Fibroblast of skin of left quadriceps (primary cell): Measurements from ENCODE around the gene FCN1.

ENCODE experiments used
- DNase-seq, 2 experiments: peaks; one replicate each; pipeline ENCODE4 v3.0.0-alpha.2; 2013; ENCODE audit warnings: low read depth in 2 of 2

The FCN1 gene

DNA sequence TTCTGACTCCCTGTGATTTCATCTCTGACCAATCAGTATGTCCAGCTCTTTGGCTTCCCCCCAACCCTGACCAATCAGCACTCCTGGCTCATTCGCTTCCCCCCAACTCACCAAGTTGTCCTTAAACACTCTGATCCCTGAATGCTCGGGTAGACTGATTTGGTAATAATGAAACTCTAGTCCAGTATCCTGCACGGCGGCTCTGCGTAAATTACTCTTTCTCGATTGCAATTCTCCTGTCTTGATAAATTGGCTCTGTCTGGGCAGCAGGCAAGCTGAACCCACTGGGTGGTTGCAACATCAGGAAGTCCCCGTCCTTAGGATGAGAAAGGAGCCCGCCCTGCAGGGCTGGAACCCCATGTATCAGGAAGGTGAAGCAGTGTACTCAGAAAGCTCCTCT is 26.7 kb downstream of the FCN1 start:
- DNase-seq = no peak

DNA sequence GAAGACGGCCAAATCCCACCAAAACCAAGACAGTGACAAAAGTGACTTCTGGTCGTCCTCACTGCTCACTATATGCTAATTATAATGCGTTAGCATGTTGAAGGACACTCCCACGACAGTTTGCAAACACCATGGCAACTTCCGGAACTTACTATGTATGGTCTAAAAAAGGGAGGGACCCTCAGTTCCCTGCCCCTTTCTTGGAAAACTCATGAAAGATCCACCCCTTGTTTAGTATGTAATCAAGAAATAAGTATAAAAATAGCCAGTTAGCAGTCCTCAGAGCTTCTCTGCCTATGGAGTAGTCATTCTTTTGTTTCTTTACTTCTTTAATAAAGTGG is 27.6 kb downstream of the FCN1 start:
- DNase-seq = no peak

DNA sequence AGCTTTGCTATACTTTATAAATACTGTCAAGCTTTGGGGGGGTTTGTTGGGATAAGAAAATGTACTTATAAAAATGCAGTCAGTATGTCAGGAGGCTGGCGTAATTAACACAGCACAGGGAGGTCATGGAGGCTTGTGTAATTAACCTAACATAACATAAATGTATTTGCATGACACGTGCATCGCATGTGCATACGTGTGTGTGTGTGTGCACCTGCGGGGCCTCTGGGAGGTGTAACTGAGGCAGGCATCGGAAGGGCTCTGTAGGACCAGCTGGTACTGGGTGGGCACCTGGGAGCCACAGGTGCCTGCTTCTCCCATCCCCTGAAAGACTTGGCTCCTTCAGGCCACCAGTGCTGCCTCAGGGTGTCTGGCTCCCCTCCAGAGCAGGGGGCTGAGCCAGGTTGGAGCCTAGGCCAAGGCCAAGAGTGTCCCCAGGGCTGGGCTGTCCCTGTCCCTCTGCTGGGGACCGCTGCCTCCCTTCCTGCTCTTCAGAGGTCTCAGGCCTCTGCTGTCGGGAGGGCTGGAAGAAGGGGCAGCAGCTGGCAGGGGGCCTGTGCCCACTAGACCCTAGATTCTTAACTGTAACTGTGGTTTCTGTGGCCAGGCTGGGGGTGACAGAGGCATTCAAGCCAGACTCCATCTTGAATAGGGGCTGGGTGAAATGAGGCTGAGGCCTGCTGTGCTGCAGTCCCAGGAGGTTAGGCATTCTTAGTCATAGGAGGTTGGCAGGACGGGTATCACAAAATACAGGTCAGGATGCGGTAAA is 28.1 kb downstream of the FCN1 start:
- no peak for DNase-seq

DNA sequence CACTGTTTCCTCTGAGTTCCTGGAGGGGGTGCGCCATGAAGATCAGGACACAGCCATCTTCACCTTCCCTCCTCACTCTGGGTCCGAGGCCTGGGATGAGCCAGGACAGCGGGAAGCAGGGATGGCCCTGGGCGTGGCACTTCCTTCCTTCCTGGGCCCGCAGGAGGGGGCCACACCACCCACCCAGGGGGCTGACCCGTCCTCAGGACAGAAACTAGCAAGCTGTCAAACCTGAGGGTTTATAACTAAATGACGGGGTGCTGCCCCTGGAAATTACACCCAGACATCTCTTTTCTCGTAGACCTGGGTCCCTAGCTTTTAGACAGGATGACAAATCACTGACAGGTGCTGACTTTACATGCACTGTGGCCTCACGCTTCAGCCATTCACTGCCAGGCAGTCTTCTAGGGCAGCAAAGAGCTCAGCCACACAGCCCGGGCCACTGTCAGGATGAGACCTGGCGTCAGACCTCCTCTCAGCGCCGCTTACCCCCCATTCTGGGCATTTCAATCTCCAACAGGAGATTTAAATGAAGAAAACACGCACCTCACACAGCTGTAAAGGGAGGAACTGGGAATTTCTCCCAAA is 29.0 kb downstream of the FCN1 start:
- DNase-seq = no peak

DNA sequence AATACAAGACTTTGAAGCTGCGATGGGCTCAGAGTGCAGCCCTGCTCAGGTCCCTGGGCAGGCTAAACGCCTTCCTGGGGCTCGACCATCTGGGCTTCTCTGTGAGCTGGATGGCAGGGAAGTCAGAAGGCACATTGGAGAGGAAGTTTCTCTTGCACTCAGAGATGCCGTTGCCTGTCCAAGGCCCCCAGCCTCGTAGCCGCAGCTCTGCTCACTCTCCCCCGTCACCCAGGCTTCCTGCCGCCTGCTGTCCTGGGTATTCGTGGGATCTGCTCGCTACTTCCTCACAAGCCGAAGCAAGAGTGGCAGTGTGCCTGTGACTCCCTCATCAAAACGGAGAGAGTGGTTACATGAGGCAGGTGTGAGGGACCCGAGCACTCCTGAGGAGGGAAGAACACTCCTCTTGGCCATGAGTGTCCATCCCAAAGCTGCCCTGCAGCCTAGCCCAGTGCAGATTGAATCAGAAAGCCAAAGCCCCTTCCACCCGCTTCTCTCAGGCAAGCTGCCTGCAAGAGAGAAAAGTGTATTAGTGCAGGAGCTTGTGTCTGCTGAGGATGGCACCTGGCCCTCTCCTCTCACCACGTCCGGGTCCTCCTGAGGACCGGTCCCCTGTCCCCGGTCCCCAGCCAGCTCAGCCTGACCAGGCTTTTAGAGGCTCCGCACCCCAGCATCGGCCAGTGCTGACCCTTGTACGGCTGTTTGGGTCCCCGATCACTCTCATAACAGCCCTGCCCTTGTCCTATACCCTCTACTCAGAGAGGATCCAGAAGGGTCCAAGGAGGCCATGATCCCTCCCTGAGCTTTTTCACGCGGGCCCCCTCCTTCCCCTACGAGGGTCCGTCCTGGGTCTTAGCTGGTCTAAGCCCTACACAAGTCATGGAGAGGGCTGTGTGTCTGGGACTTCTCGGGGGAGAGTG is 29.8 kb downstream of the FCN1 start:
- no peak for DNase-seq

DNA sequence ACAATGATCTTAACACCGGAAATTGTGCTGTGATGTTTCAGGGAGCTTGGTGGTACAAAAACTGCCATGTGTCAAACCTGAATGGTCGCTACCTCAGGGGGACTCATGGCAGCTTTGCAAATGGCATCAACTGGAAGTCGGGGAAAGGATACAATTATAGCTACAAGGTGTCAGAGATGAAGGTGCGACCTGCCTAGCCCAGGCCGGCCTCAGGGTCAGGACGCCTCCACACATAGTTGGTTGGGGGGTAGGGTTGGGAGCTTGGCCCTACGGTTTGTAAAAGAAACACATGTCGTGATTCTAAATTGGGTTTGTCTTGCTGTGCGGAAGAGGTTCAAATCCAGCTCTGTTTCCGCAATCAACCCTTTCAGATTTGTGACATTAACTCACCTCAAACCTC is 30.5 kb downstream of the FCN1 start:
- DNase-seq = no peak

DNA sequence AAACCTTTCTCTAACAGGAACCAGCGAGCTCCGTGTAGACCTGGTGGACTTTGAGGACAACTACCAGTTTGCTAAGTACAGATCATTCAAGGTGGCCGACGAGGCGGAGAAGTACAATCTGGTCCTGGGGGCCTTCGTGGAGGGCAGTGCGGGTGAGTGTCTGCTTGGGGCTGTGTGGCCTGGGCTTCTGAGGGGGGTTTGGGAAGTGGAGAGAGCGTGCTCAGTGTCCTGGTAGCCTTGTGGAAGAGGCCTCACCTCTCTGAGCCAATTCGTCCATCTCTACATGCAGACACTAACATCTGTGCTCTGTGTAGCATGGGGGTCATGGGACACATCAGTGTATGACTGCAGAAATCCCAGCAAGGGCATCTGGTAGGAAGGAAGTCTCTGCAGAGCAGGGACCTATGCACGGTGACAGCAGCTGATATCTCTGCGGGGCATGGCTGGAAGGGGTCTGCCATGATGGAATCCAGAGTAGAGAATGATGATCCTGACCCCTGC is 31.2 kb downstream of the FCN1 start:
- DNase-seq = no peak

DNA sequence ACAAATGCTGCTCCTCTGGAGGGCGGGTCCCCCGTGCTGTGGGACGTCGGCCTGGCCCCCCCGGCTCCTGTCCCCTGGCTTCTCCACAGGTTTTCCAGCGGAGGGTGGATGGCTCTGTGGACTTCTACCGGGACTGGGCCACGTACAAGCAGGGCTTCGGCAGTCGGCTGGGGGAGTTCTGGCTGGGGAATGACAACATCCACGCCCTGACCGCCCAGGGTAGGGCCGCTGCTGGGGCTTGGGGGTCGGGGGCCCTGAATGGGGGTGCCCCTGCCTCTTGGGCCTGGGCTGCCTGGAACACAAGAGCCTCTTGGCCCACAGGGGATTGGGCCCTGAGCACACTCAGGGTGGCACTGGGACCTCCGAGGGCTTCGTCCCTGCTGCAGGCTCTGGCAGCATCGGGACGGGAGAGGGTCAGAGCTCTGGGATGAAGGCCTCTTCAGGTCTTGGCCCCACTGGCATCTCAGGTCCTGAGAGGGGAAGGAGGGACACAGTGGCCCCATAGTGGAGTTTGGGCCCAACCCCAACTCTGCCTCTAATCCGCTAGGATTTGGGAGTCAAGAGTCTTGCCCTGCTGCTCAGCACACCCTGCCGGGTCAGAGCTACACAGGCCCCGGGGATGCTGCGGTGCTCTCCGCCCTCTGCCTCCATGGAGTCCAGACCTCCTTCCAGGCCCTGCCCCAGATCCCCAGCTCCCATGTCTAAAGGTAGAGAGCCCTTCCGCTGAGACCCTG is 31.9 kb downstream of the FCN1 start:
- no peak for DNase-seq

DNA sequence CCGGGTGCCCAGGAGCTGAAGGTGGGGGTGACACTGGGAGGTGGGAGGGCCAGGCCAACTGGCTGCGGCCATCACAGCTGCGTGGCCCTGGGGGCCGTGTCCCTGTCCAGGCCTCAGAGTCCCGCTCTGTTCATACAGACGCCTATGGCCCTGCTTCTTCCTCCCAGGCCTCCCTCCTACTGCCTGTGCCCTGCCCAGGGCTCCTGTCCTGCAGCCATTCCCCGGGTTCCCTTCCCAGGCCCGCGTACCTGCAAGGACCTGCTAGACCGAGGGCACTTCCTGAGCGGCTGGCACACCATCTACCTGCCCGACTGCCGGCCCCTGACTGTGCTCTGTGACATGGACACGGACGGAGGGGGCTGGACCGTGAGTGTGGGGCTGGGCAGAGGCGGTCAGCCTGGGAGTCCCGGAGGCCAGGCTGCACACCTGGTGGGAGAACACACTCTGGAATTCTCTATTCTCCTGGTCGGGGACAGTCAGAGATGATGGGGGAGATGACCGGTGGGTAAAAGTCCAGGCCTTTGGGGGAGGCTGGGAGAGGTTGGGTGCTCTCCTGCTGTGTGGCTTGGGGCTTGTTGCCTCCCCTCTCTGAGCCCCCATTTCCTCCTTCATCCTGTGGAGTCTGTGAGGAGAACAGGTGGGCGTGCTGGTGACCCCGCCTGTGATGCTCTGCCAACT is 32.6 kb downstream of the FCN1 start:
- no peak for DNase-seq

DNA sequence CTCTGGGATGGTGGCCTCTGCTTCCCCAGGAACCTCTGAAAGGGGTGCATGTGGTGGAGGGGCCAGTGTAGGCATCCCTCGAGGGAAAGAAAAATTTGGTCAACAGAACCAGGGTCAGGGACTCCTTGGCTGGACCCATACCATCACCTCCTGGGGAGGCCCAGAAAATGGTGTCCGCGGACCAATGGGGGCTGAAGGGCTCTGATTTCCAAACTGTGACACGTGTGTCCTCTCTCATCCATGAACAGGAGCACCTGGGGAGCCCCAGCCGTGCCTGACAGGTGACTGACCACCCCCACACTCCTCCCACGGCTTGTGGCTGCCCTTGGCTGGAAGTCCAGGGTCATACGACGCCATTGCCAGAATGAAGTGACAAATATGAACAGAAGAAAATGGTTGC is 33.2 kb downstream of the FCN1 start:
- no peak for DNase-seq

DNA sequence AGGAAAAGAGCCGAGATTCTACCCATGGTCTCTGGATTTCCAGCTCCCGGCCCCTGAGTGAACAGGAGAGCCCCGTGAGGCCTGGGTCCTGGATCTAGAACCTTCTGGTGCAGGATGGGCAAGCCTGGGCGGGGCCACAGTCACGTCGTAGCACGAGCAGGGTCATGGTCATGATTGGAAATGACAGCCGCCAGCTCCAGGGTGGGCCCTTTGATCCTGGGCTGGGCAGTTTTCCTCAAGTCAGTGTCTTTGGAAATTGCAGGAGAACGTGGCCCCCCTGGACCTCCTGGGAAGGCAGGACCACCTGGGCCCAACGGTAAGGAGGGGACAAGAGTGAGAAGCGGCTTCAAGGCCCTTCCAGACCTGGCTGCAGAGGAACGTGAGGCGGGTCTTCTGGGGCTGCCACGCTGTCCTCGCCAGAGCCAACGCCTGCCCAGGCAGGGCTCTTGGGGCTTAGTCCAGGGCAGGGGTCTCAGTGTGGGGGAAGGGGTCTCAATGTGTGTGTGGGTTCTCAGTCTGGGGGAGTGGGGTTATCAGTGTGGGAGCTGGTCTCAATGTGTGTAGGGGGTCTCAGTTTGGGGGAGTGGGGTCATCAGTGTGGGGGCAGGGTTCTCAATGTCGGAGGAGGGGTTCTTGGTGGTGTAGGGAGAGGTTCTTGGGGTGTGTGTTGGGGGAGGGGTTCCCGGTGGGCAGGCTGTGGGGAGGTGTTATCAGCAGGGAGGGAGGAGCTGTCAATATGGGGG is 34.5 kb downstream of the FCN1 start:
- DNase-seq = no peak

DNA sequence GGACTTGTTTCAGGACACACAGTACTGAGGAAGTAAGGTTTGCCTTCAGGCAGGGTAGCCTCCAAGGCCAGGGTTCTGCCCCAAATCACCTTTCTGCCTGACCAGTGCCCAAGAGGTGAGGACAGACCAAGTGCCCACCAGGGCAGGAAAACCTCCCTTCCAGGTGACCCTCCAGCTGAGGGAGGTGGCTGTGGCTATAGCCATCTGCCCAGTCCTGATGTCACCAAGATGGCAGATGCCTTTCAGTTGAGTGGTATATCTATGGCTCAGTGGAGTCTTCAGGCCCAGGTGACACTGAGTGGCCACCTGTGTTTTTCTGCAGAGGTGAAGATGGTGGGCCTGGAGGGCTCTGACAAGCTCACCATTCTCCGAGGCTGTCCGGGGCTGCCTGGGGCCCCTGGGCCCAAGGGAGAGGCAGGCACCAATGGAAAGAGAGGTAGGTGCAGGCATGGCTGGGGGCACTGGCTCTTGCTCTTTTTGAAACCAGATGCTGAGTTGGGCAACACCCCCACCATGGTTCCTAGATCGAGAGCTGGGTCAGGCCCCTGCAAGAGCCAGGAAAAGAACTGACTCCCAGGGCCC is 35.4 kb downstream of the FCN1 start:
- no peak for DNase-seq

DNA sequence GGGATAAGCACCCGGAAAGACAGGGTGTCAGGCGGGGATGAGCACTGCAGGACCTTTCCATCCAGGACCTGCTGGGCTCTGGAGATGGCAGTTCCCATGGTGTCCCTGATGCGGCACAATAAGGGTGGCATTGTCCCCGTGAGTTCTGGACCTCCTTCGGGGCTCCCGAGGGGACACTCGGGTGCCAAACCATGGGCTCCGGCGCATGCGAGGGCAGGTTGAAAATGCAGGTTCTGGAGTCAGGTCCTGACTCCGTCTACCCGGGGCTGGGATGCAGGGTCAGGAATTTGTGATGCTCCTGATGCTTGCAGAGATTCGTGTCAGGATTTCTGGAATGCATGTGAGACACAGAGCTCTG is 36.4 kb downstream of the FCN1 start:
- no peak for DNase-seq

DNA sequence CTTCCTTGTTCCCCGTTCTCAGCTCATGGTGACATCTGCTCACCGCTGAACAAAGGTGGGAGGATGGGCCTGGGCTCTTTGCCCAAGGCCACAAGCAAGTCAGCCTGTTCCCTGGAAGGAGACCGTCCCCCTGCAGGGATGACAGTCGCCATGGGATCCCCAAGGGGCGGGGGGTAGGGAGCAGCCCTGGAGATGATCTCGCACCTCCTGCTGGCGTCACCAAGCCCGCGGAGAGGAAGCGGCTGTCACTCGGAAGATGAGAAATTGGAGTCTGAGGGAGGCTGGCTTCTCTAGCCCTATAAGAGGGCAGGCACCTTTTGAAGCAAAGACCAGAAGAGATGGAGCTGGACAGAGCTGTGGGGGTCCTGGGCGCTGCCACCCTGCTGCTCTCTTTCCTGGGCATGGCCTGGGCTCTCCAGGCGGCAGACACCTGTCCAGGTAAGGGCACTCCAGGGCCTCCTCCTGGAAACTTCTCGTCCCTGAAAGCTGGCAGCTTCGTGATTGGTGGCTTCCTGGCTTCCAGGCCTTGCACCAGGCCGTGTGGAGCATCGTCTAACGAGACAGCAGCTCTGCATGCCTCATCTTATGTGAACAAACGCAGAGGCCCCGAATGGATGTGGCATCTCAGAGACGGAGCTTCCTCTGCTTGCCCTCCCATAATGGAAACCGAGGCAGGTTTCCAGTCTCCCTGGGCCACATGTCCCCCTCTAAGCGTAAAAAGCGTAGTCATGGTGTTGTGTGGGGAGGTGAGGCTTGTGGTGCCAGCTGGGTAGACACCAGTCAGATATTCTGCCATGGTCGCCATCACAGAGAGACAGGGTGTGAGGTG is 37.0 kb downstream of the FCN1 start, which contains the start of gene FCN2:
Gene FCN2 (plus strand): TSS at position 327 of the 829 bp plus-strand sequence. CDS start 12 bp downstream, at position 339.
- DNase-seq = no peak

DNA sequence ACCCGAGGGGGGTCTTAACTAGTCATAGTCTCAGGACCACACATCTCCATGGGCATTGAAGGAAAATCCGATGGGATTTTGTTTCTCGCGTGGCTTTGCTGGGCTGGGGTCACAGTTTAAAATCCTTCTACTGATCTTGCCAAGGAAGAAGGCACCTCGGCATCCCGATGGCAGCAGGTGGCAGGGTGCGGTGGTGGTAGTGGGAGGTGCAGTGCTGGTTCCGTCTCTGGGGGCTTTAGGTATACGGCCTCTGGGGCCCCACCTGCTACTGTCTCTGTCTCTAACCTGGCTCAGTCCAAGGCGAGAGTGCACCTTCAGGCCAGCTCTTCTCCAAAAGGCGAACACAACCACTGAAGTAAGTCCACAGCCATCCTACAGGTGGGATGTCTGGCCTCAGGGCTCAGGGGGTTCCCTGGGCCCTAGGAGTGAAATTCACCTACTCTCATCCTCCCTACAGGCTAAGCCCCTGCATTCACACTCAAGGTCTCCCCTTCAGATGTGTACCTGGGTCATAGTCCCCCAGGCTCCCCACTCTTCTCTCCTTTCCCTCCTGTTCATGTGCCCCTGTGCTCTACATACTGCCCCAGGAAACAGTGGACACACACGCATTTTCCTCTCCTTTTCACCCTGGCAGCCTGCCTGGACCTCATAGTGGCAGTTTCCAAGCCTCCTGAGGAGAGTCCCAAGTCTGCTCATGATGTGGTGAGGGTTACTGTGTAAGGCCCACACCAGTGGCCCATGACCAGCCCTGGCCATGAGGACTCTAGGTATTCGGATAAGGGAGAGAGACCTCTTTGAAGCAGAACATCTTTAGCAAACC is 37.8 kb downstream of the FCN1 start:
- DNase-seq = no peak

DNA sequence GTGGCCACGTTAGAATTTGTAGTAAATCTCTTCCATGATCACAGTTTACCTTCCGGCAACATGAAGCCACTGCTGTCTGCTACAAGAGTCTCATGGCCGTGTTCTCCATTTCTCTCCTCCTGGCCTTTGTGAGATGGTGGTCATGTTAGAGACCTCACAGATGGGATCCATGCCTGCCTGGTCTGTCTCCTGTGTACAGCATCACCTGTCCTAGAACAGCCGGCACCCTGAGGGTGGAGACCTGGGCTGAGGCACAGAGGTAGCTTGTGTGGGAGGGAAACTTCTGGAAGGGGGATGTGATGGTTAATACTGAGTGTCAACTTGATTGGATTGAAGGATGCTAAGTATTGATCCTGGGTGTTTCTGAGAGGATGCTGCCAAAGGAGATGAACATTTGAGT is 40.2 kb downstream of the FCN1 start:
- DNase-seq = no peak

DNA sequence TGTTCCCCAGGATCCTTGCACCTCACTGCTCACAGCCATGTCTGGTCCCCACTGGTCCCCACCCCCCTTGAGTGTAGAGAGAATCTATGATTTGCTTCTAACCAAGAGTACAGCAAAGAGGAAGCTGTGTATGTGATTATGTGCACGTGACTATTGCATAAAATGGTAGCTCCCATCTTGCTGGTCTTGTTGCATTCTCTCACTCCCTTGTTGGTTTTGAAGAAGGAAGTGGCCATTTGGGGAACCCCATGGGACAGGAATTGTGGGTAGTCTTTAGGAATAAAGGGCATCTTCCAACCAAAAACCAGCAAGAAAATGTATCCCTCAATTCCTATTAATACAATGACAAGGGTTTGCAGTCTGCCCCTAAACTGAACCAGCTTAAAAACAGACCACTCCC is 42.3 kb downstream of the FCN1 start:
- DNase-seq = no peak

DNA sequence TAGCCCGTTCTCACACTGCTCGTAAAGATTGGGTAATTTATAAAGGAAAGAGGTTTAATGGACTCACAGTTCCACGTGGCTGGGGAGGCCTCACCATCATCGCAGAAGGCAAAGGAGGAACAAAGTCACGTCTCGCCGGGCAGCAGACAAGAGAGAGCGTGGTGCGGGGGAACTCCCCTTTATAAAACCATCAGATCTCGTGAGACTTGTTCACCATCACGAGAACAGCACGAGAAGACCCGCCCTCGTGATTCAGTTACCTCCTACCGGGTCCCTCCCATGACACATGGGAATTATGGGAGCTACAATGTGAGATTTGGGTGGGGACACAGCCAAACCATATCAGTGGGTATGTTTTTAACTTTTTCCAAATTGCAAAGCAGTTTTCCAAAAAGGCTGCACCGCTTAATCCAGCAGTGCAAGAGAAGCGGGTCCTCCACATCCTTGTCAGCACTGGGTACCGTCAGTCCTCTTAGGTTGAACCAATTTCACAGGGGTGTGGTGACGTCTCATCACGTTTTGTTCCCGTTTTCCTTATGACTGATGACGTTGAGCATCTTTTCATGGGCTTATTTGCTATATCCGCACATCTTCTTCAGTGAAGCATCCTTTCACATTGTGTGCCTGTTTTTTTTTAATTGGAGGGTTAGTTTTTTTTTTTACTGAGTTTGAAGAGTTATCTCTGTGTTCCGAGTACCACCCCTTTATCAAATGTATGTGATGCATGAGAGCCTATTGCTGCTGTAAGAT is 45.1 kb downstream of the FCN1 start:
- DNase-seq = no peak
